ENCODE measurements around the gene ZDHHC13. TPM values are rescaled to one million over a fixed set of nuclear protein-coding genes. Genes with fewer than 3 reads are reported as not detected.

The ZDHHC13 gene
- total and polyA plus RNA-seq, 4 donors = 1.2 to 8.2 (median 2.7) TPM

GRCh38 chr11:19220903-19221724 is 104.1 kb downstream of the ZDHHC13 start:
- H3K4me3 ChIP-seq (ENCODE audit: low read depth in 1 of 3, low read length in 3 of 3) = no peak overlapping the region
- DNase-seq (ENCODE audit: low spot score) = no peak
- no peak overlapping the region for H3K27ac ChIP-seq (ENCODE audit: low read depth in 1 of 2, low read length in 2 of 2)
- H3K36me3 ChIP-seq (ENCODE audit: control insufficient read depth in 4 of 4, insufficient read depth in 3 of 4, low read depth in 1 of 4, low read length in 3 of 4) = no peaks in the 10 kb centered on the region
- TF ChIP-seq FOXA1 (IDR thresholded peaks at IDR 0.05) (no peak), GABPA (IDR thresholded peaks at IDR 0.05 in 1 of 2, conservative IDR thresholded peaks at IDR 0.05 in 1 of 2) (no peak), NR2F2 (IDR thresholded peaks at IDR 0.05) (no peak), RXRA (IDR thresholded peaks at IDR 0.05) (no peak), REST (IDR thresholded peaks at IDR 0.05) (no peak), RAD21 (IDR thresholded peaks at IDR 0.05) (no peak), ATF3 (IDR thresholded peaks at IDR 0.05) (no peak), FOXA2 (IDR thresholded peaks at IDR 0.05) (no peak)
- no peaks in the 10 kb centered on the region for H3K9me3 ChIP-seq (ENCODE audit: control insufficient read depth in 4 of 4, low read length in 3 of 4)
- no peak overlapping the region for H3K9ac ChIP-seq (ENCODE audit: low read depth in 1 of 2, low read length in 2 of 2)
- H3K27me3 ChIP-seq (ENCODE audit: control insufficient read depth in 4 of 4, insufficient read depth in 4 of 4, low read length in 3 of 4) = no peaks in the 10 kb centered on the region
- 74% methylated on average over 3 of the region's 3 CpGs for WGBS
- no peaks in the 10 kb centered on the region for H3K4me1 ChIP-seq (ENCODE audit: control insufficient read depth in 4 of 4, insufficient read depth in 4 of 4, low read length in 3 of 4)

GRCh38 chr11:19225123-19225522 is 108.2 kb downstream of the ZDHHC13 start:
- no peak for TF ChIP-seq TAF1 (conservative IDR thresholded peaks at IDR 0.05)
- TF ChIP-seq RAD21 (IDR thresholded peaks at IDR 0.05) = no peak
- no peak for TF ChIP-seq SP1 (IDR thresholded peaks at IDR 0.05)
- TF ChIP-seq JUND (IDR thresholded peaks at IDR 0.05) = no peak
- no peak for TF ChIP-seq FOXA2 (IDR thresholded peaks at IDR 0.05)
- no peak for TF ChIP-seq EGR1 (IDR thresholded peaks at IDR 0.05; ENCODE audit: low read depth in 2 of 2)
- TF ChIP-seq HNF4A (conservative IDR thresholded peaks at IDR 0.05) = no peak
- TF ChIP-seq CTCF (IDR thresholded peaks at IDR 0.05; ENCODE audit: low read depth, low read length, missing input control) = no peak
- TF ChIP-seq NR2F2 (IDR thresholded peaks at IDR 0.05) = no peak
- no peak for TF ChIP-seq RXRA (IDR thresholded peaks at IDR 0.05)
- TF ChIP-seq REST (IDR thresholded peaks at IDR 0.05) = no peak
- TF ChIP-seq GABPA (IDR thresholded peaks at IDR 0.05 in 1 of 2, conservative IDR thresholded peaks at IDR 0.05 in 1 of 2) = no peak
- no peaks in the 10 kb centered on the region for H3K4me1 ChIP-seq (ENCODE audit: control insufficient read depth in 4 of 4, insufficient read depth in 4 of 4, low read length in 3 of 4)
- H3K9me3 ChIP-seq (ENCODE audit: control insufficient read depth in 4 of 4, low read length in 3 of 4) = no peaks in the 10 kb centered on the region
- DNase-seq (ENCODE audit: low spot score) = no peak
- H3K9ac ChIP-seq (ENCODE audit: low read depth in 1 of 2, low read length in 2 of 2) = no peak overlapping the region
- H3K27me3 ChIP-seq (ENCODE audit: control insufficient read depth in 4 of 4, insufficient read depth in 4 of 4, low read length in 3 of 4) = no peaks in the 10 kb centered on the region
- no peak overlapping the region for H3K27ac ChIP-seq (ENCODE audit: low read depth in 1 of 2, low read length in 2 of 2)
- 93% methylated on average over 6 of the region's 6 CpGs for WGBS
- no peak overlapping the region for H3K4me3 ChIP-seq (ENCODE audit: low read depth in 1 of 3, low read length in 3 of 3)
- H3K36me3 ChIP-seq (ENCODE audit: control insufficient read depth in 4 of 4, insufficient read depth in 3 of 4, low read depth in 1 of 4, low read length in 3 of 4) = no peaks in the 10 kb centered on the region
